Memory B cell (primary cell): ENCODE measurements around the gene RASSF3.
A peak's percentile ranks its signal among the peaks of the same experiment; 100 is the strongest.

Source experiments
- ATAC-seq: fragments of 150-1000 bp; cut with Tn5 transposase; 2 replicates; pipeline ENCODE4 v1.10.0; 2021; ENCODE audit warnings: low read depth, mild to moderate bottlenecking, moderate library complexity
- DNase-seq, 2 donors: peaks; one replicate each; pipeline ENCODE4 v3.0.0; 2022; ENCODE audit warnings: low spot score in 2 of 2
- H3K27ac Mint-ChIP-seq: one replicate; pipeline ENCODE4 v1.8.0; 2022; ENCODE audit warnings: mild to moderate bottlenecking, moderate library complexity, mixed read lengths
- H3K27me3 Mint-ChIP-seq: one replicate; pipeline ENCODE4 v1.8.0; 2022; ENCODE audit warnings: mixed read lengths
- H3K36me3 Mint-ChIP-seq: one replicate; pipeline ENCODE4 v1.8.0; 2022; ENCODE audit warnings: mild to moderate bottlenecking, mixed read lengths
- H3K4me1 Mint-ChIP-seq: one replicate; pipeline ENCODE4 v1.8.0; 2022; ENCODE audit warnings: mixed read lengths
- H3K4me3 Mint-ChIP-seq: one replicate; pipeline ENCODE4 v1.8.0; 2022; ENCODE audit warnings: mild to moderate bottlenecking, moderate library complexity, mixed read lengths
- H3K9me3 Mint-ChIP-seq: one replicate; pipeline ENCODE4 v1.8.0; 2022; ENCODE audit warnings: mixed read lengths

RASSF3 gene

GRCh38 chr12:64658892-64659481 is 48.7 kb downstream of the RASSF3 start:
- peaks cover 1% of the 10 kb centered on the region for H3K9me3 Mint-ChIP-seq
- peak overlapping the region; percentile 94 for H3K27ac Mint-ChIP-seq
- no peaks in the 10 kb centered on the region for H3K27me3 Mint-ChIP-seq
- H3K4me1 Mint-ChIP-seq: peaks cover 55% of the 10 kb centered on the region
- ATAC-seq: no peak
- no peak overlapping the region for H3K4me3 Mint-ChIP-seq
- H3K36me3 Mint-ChIP-seq: peaks cover 14% of the 10 kb centered on the region
- DNase-seq: no peak

GRCh38 chr12:64660237-64661018 is 50.1 kb downstream of the RASSF3 start:
- DNase-seq (no peak), ATAC-seq (no peak)
- Mint-ChIP-seq H3K27ac (peak overlapping the region; percentile 94), H3K36me3 (peaks cover 13% of the 10 kb centered on the region), H3K27me3 (no peaks in the 10 kb centered on the region), H3K4me3 (no peak overlapping the region), H3K9me3 (peaks cover 1% of the 10 kb centered on the region), H3K4me1 (peaks cover 51% of the 10 kb centered on the region)

- ATAC-seq (no peak), DNase-seq (no peak)
- peaks cover 52% of the 10 kb centered on the region for H3K4me1 Mint-ChIP-seq
- peaks cover 10% of the 10 kb centered on the region for H3K36me3 Mint-ChIP-seq
- no peak overlapping the region for H3K4me3 Mint-ChIP-seq
- peaks cover 1% of the 10 kb centered on the region for H3K9me3 Mint-ChIP-seq
- no peaks in the 10 kb centered on the region for H3K27me3 Mint-ChIP-seq
- H3K27ac Mint-ChIP-seq: peak overlapping the region; percentile 82
These were observed 52.7 kb downstream of the RASSF3 start for GRCh38 chr12:64663015-64663414.

GRCh38 chr12:64665514-64665913 is 55.2 kb downstream of the RASSF3 start:
- peaks cover 10% of the 10 kb centered on the region for H3K36me3 Mint-ChIP-seq
- DNase-seq: peak; percentile 41 to 71
- H3K4me3 Mint-ChIP-seq: peak overlapping the region; percentile 65
- no peaks in the 10 kb centered on the region for H3K9me3 Mint-ChIP-seq
- H3K4me1 Mint-ChIP-seq: peaks cover 53% of the 10 kb centered on the region
- peak; percentile 79 for ATAC-seq
- peak overlapping the region; percentile 94 for H3K27ac Mint-ChIP-seq
- no peaks in the 10 kb centered on the region for H3K27me3 Mint-ChIP-seq

GRCh38 chr12:64666054-64666914 is 56.0 kb downstream of the RASSF3 start:
- peak overlapping the region; percentile 94 for H3K27ac Mint-ChIP-seq
- no peaks in the 10 kb centered on the region for H3K27me3 Mint-ChIP-seq
- ATAC-seq (no peak), DNase-seq (no peak)
- H3K4me3 Mint-ChIP-seq: peak overlapping the region; percentile 65
- H3K9me3 Mint-ChIP-seq: no peaks in the 10 kb centered on the region
- H3K36me3 Mint-ChIP-seq: peaks cover 7% of the 10 kb centered on the region
- H3K4me1 Mint-ChIP-seq: peaks cover 56% of the 10 kb centered on the region

- Mint-ChIP-seq H3K4me3 (peak overlapping the region; percentile 68), H3K27ac (peak overlapping the region; percentile 94), H3K27me3 (no peaks in the 10 kb centered on the region), H3K4me1 (peaks cover 57% of the 10 kb centered on the region), H3K36me3 (peaks cover 7% of the 10 kb centered on the region), H3K9me3 (no peaks in the 10 kb centered on the region)
- DNase-seq: no peak
- no peak for ATAC-seq
These were observed 57.5 kb downstream of the RASSF3 start for GRCh38 chr12:64667793-64668192.

- Mint-ChIP-seq H3K4me3 (peak overlapping the region; percentile 91), H3K27me3 (no peaks in the 10 kb centered on the region), H3K9me3 (no peaks in the 10 kb centered on the region), H3K4me1 (peaks cover 65% of the 10 kb centered on the region), H3K27ac (peak overlapping the region; percentile 94), H3K36me3 (peaks cover 5% of the 10 kb centered on the region)
- DNase-seq (peak in 1 of 2 donors; percentile 25), ATAC-seq (peak; percentile 69)
These were observed 59.1 kb downstream of the RASSF3 start for GRCh38 chr12:64669270-64669842.

- peak overlapping the region; percentile 94 for H3K27ac Mint-ChIP-seq
- H3K27me3 Mint-ChIP-seq: no peaks in the 10 kb centered on the region
- no peak for ATAC-seq
- peaks cover 70% of the 10 kb centered on the region for H3K4me1 Mint-ChIP-seq
- H3K4me3 Mint-ChIP-seq: peak overlapping the region; percentile 83
- no peaks in the 10 kb centered on the region for H3K9me3 Mint-ChIP-seq
- peaks cover 5% of the 10 kb centered on the region for H3K36me3 Mint-ChIP-seq
- DNase-seq: no peak
These were observed 59.7 kb downstream of the RASSF3 start for GRCh38 chr12:64670019-64670418.

- no peaks in the 10 kb centered on the region for H3K27me3 Mint-ChIP-seq
- no peak for DNase-seq
- peak overlapping the region; percentile 83 for H3K4me3 Mint-ChIP-seq
- peak overlapping the region; percentile 94 for H3K27ac Mint-ChIP-seq
- no peak for ATAC-seq
- peaks cover 69% of the 10 kb centered on the region for H3K4me1 Mint-ChIP-seq
- no peaks in the 10 kb centered on the region for H3K9me3 Mint-ChIP-seq
- H3K36me3 Mint-ChIP-seq: peaks cover 5% of the 10 kb centered on the region
These were observed 60.8 kb downstream of the RASSF3 start for GRCh38 chr12:64670919-64671639.

- peaks cover 63% of the 10 kb centered on the region for H3K4me1 Mint-ChIP-seq
- H3K36me3 Mint-ChIP-seq: peaks cover 5% of the 10 kb centered on the region
- H3K9me3 Mint-ChIP-seq: no peaks in the 10 kb centered on the region
- no peaks in the 10 kb centered on the region for H3K27me3 Mint-ChIP-seq
- peak overlapping the region; percentile 37 for H3K4me3 Mint-ChIP-seq
- H3K27ac Mint-ChIP-seq: peak overlapping the region; percentile 94
- no peak for ATAC-seq
- DNase-seq: no peak
These were observed 61.4 kb downstream of the RASSF3 start for GRCh38 chr12:64671681-64672080.

GRCh38 chr12:64672925-64673409 is 62.7 kb downstream of the RASSF3 start:
- peak overlapping the region; percentile 57 for H3K4me3 Mint-ChIP-seq
- no peaks in the 10 kb centered on the region for H3K9me3 Mint-ChIP-seq
- DNase-seq (no peak), ATAC-seq (no peak)
- peaks cover 7% of the 10 kb centered on the region for H3K36me3 Mint-ChIP-seq
- peaks cover 68% of the 10 kb centered on the region for H3K4me1 Mint-ChIP-seq
- H3K27me3 Mint-ChIP-seq: no peaks in the 10 kb centered on the region
- H3K27ac Mint-ChIP-seq: peak overlapping the region; percentile 69

- H3K9me3 Mint-ChIP-seq: no peaks in the 10 kb centered on the region
- peaks cover 6% of the 10 kb centered on the region for H3K36me3 Mint-ChIP-seq
- ATAC-seq (no peak), DNase-seq (no peak)
- H3K4me1 Mint-ChIP-seq: peaks cover 68% of the 10 kb centered on the region
- peak overlapping the region; percentile 69 for H3K27ac Mint-ChIP-seq
- H3K4me3 Mint-ChIP-seq: peak overlapping the region; percentile 68
- H3K27me3 Mint-ChIP-seq: no peaks in the 10 kb centered on the region
These were observed 63.3 kb downstream of the RASSF3 start for GRCh38 chr12:64673490-64674169.
